HCT116 (cell line): Measurements from ENCODE around the gene CYB5A. TPM values are rescaled to one million over a fixed set of nuclear protein-coding genes. Genes with fewer than 3 reads are reported as not detected.

Experiments used
- ATAC-seq: fragments of 200-7000 bp; cut with Tn5 transposase; 2 replicates; pipeline ENCODE4 v1.9.1; 2020; ENCODE audit warnings: mild to moderate bottlenecking, moderate library complexity
- BruUV-seq: library from RNA; stranded (reverse); fragments of 400-500 nt; replicated peaks from 2 replicates; lab custom pipeline; 2021; lab: Mats Ljungman, UMichigan
- CTCF ChIA-PET: fragments of 300-600 bp; sonication (Branson Sonifier 250); formaldehyde crosslinking; loops from one replicate; lab custom pipeline; 2021; ENCODE audit warnings: antibody characterized with exemption; lab: Charles Lee
- POLR2A ChIA-PET: fragments of 300-600, 350-600 bp; sonication (Branson Sonifier 250); formaldehyde crosslinking; loops from one replicate; lab custom pipeline; 2021; ENCODE audit warnings: antibody characterized with exemption; lab: Charles Lee
- RAD21 ChIA-PET, 2 experiments: fragments of 300-600 bp; sonication (Branson Sonifier 250); formaldehyde crosslinking; loops; one replicate each; lab custom pipeline; 2023; ENCODE audit warnings: low total read pairs in 2 of 2; ENCODE audit not compliant: uncharacterized antibody in 2 of 2, unreplicated experiment in 2 of 2, low non-redundant PET in 1 of 2; lab: Charles Lee
- DNase-seq: peaks from one replicate; pipeline ENCODE4 v3.0.0-alpha.2; 2010; ENCODE audit warnings: low read depth, low spot score
- H2AFZ ChIP-seq: fragments of 200-600 bp; shearing (Covaris generic), sonication (generic); 2 replicates; pipeline ENCODE4 v1.6.1; 2017; ENCODE audit warnings: low read depth, mixed run types, mixed read lengths, antibody characterized with exemption, low read length; ENCODE audit not compliant: poor library complexity, severe bottlenecking
- H3K27ac ChIP-seq: 2 replicates; pipeline ENCODE4 v1.5.1; 2012; ENCODE audit warnings: low read depth, low read length
- H3K27me3 ChIP-seq: fragments of 200-600 bp; sonication (generic); 2 replicates; pipeline ENCODE4 v1.6.1; 2016; ENCODE audit warnings: mixed run types, low read length, mixed read lengths; ENCODE audit not compliant: insufficient read depth
- H3K36me3 ChIP-seq, 2 experiments: fragments of 200-500 bp in 1 of 2; fragments of 200-600 bp in 1 of 2; sonication (Bioruptor generic) in 1 of 2; sonication (generic) in 1 of 2; 2 replicates each; pipeline versions ENCODE4 v1.5.1 to v1.6.1; 2014 to 2016; ENCODE audit warnings: low read length in 2 of 2, inconsistent platforms in 1 of 2, mixed read lengths in 1 of 2, mixed run types in 1 of 2; ENCODE audit not compliant: insufficient read depth in 2 of 2, control insufficient read depth in 1 of 2
- H3K4me1 ChIP-seq, 2 experiments: fragments of 200-600 bp in 1 of 2; sonication (generic) in 1 of 2; 2 replicates each; pipeline versions ENCODE4 v1.5.1 to v1.6.1; 2012 to 2017; ENCODE audit warnings: low read length in 2 of 2, inconsistent platforms in 1 of 2, mild to moderate bottlenecking in 1 of 2, mixed read lengths in 1 of 2, mixed run types in 1 of 2, moderate library complexity in 1 of 2; ENCODE audit not compliant: insufficient read depth in 2 of 2, control insufficient read depth in 1 of 2
- H3K4me2 ChIP-seq: fragments of 200-600 bp; sonication (generic); 2 replicates; pipeline ENCODE4 v1.6.1; 2017; ENCODE audit warnings: mixed run types, low read length, mixed read lengths
- H3K4me3 ChIP-seq, 2 experiments: fragments of 200-600 bp in 1 of 2; sonication (generic) in 1 of 2; replicated peaks in 1 of 2; 2 replicates each; pipeline ENCODE4 v1.5.1; 2011 to 2016; ENCODE audit warnings: low read length in 2 of 2, control low read depth in 1 of 2, low read depth in 1 of 2, mild to moderate bottlenecking in 1 of 2, mixed read lengths in 1 of 2, mixed run types in 1 of 2
- H3K79me2 ChIP-seq: fragments of 200-600 bp; sonication (generic); 2 replicates; pipeline ENCODE4 v1.6.1; 2017; ENCODE audit warnings: mild to moderate bottlenecking, mixed run types, low read length, moderate library complexity, mixed read lengths; ENCODE audit not compliant: insufficient read depth
- H3K9ac ChIP-seq: fragments of 200-600 bp; sonication (generic); 2 replicates; pipeline ENCODE4 v1.6.1; 2016; ENCODE audit warnings: low read length, mixed read lengths
- H3K9me2 ChIP-seq: fragments of 200-600 bp; sonication (generic), shearing (Covaris generic); 2 replicates; pipeline ENCODE4 v1.6.1; 2017; ENCODE audit warnings: mixed run types, mild to moderate bottlenecking, moderate library complexity; ENCODE audit not compliant: insufficient read depth
- H3K9me3 ChIP-seq, 2 experiments: fragments of 200-500 bp in 1 of 2; fragments of 200-600 bp in 1 of 2; sonication (Bioruptor generic) in 1 of 2; sonication (generic) in 1 of 2; 2 replicates each; pipeline ENCODE4 v1.6.1; 2014 to 2017; ENCODE audit warnings: low read length in 2 of 2, mixed read lengths in 2 of 2, inconsistent platforms in 1 of 2, low read depth in 1 of 2, mild to moderate bottlenecking in 1 of 2, mixed run types in 1 of 2, moderate library complexity in 1 of 2; ENCODE audit not compliant: control insufficient read depth in 1 of 2, insufficient read depth in 1 of 2
- H4K20me1 ChIP-seq: fragments of 200-600 bp; sonication (generic), shearing (Covaris generic); 2 replicates; pipeline ENCODE4 v1.6.1; 2017; ENCODE audit warnings: mixed run types, mild to moderate bottlenecking, moderate library complexity; ENCODE audit not compliant: insufficient read depth
- CBX3 ChIP-seq: IDR thresholded peaks from 2 replicates; pipeline ENCODE4 v1.6.1; 2012; ENCODE audit warnings: low read depth
- EGR1 ChIP-seq: IDR thresholded peaks from 2 replicates; pipeline ENCODE4 v1.6.1; 2012; ENCODE audit warnings: low read depth
- FOSL1 ChIP-seq: IDR thresholded peaks from 2 replicates; pipeline ENCODE4 v1.6.1; 2012; ENCODE audit warnings: low read depth
- POLR2AphosphoS5 ChIP-seq: IDR thresholded peaks from 2 replicates; pipeline ENCODE4 v1.6.1; 2011; ENCODE audit warnings: mild to moderate bottlenecking, low read depth, low read length, moderate library complexity
- SIN3A ChIP-seq: IDR thresholded peaks from 2 replicates; pipeline ENCODE4 v1.6.1; 2012; ENCODE audit warnings: low read depth
- SP1 ChIP-seq: IDR thresholded peaks from 2 replicates; pipeline ENCODE4 v1.6.1; 2012; ENCODE audit warnings: low read depth
- ZNF274 ChIP-seq: fragments of 200-500 bp; sonication (Bioruptor generic); IDR thresholded peaks from 2 replicates; pipeline ENCODE4 v1.6.1; 2014; ENCODE audit warnings: mild to moderate bottlenecking, low read depth, low read length, inconsistent platforms
- intact Hi-C: fragments of 100-400 bp; cut with micrococcal nuclease; formaldehyde crosslinking; loops from 2 replicates; pipeline ENCODE4 v1.10.0; 2022
- total RNA-seq: library from RNA; stranded (reverse); gene quantifications from one replicate; pipeline ENCODE4 v1.2.1, GENCODE V29; 2021; ENCODE audit not compliant: unreplicated experiment
- TF ChIP-seq, protein P1 (sequence below): IDR thresholded peaks from 2 replicates; pipeline ENCODE4 v1.6.1; 2012; ENCODE audit warnings: low read depth
- TF ChIP-seq, protein P2 (sequence below): IDR thresholded peaks from 2 replicates; pipeline ENCODE4 v1.6.1; 2012

Gene CYB5A
- total RNA-seq, 1 experiment from 2014 or later = 37.7 TPM

DNA sequence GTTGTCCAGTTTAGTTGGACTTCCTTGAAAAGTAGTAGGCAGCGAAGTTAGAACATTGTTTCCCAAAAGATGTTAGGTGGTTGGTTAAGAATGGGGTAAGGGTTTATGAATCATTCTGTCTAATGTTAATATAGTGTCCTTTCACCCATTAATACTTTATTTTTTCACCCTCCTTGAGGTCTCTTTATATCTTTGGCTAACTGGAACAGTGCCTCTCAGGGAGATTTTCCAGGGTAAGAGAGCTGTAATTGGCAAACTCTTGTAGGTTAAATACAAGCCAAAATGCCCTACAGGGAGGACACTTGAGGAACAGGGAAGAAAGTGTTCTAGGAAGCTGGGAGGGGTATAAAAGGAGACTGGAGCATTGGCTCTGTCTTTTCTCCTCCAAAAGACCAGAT, 46.1 kb upstream of the CYB5A start:
- H3K4me3 ChIP-seq = no peak overlapping the region
- no peaks in the 10 kb centered on the region for H4K20me1 ChIP-seq
- BruUV-seq = no TSS peak
- no peaks in the 10 kb centered on the region for H3K4me1 ChIP-seq
- peaks cover 10% of the 10 kb centered on the region for H3K27me3 ChIP-seq
- no peak for ATAC-seq
- no peaks in the 10 kb centered on the region for H3K9me2 ChIP-seq
- intact Hi-C loops = no loop called here
- POLR2A ChIA-PET = no interaction called here
- RAD21 ChIA-PET = no interaction called here
- H3K79me2 ChIP-seq = no peaks in the 10 kb centered on the region
- no peak overlapping the region for H3K9ac ChIP-seq
- no peak overlapping the region for H2AFZ ChIP-seq
- DNase-seq = no peak
- CTCF ChIA-PET = interaction anchor here (2.0 to 2.1 kb wide), 2 partner anchors 11 to 140 kb away, joined by 4 to 5 read pairs; no protein-coding TSS in a partner anchor
- no peaks in the 10 kb centered on the region for H3K36me3 ChIP-seq
- H3K9me3 ChIP-seq = no peaks in the 10 kb centered on the region
- H3K27ac ChIP-seq = no peak overlapping the region
- H3K4me2 ChIP-seq = no peak overlapping the region
- TF ChIP-seq, protein P1, sequence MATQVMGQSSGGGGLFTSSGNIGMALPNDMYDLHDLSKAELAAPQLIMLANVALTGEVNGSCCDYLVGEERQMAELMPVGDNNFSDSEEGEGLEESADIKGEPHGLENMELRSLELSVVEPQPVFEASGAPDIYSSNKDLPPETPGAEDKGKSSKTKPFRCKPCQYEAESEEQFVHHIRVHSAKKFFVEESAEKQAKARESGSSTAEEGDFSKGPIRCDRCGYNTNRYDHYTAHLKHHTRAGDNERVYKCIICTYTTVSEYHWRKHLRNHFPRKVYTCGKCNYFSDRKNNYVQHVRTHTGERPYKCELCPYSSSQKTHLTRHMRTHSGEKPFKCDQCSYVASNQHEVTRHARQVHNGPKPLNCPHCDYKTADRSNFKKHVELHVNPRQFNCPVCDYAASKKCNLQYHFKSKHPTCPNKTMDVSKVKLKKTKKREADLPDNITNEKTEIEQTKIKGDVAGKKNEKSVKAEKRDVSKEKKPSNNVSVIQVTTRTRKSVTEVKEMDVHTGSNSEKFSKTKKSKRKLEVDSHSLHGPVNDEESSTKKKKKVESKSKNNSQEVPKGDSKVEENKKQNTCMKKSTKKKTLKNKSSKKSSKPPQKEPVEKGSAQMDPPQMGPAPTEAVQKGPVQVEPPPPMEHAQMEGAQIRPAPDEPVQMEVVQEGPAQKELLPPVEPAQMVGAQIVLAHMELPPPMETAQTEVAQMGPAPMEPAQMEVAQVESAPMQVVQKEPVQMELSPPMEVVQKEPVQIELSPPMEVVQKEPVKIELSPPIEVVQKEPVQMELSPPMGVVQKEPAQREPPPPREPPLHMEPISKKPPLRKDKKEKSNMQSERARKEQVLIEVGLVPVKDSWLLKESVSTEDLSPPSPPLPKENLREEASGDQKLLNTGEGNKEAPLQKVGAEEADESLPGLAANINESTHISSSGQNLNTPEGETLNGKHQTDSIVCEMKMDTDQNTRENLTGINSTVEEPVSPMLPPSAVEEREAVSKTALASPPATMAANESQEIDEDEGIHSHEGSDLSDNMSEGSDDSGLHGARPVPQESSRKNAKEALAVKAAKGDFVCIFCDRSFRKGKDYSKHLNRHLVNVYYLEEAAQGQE = no peak
- TF ChIP-seq CBX3 (no peak), EGR1 (no peak), POLR2AphosphoS5 (no peak), SP1 (no peak), ZNF274 (no peak), SIN3A (no peak), FOSL1 (no peak)
- TF ChIP-seq, protein P2, sequence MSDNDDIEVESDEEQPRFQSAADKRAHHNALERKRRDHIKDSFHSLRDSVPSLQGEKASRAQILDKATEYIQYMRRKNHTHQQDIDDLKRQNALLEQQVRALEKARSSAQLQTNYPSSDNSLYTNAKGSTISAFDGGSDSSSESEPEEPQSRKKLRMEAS = no peak
